GM19193 (cell line): ENCODE measurements around the gene PLEKHN1.

Experiments
- POLR2A ChIP-seq: IDR thresholded peaks from 4 replicates; pipeline ENCODE4 v1.6.1; 2011; ENCODE audit not compliant: insufficient read depth, insufficient read length; ENCODE audit errors: extremely low read depth

Gene PLEKHN1

GRCh38 chr1:963746-964525 lies 2.3 kb upstream of the PLEKHN1 start:
- no peak for TF ChIP-seq POLR2A

- no peak for TF ChIP-seq POLR2A
These were observed 1.4 kb upstream of the PLEKHN1 start for GRCh38 chr1:964691-965525.

- no peak for TF ChIP-seq POLR2A
These were observed 652 bp upstream of the PLEKHN1 start for GRCh38 chr1:965526-966134.

- peak; percentile 45 for TF ChIP-seq POLR2A
These were observed 520 bp downstream of the PLEKHN1 start for GRCh38 chr1:966704-967300.

DNA sequence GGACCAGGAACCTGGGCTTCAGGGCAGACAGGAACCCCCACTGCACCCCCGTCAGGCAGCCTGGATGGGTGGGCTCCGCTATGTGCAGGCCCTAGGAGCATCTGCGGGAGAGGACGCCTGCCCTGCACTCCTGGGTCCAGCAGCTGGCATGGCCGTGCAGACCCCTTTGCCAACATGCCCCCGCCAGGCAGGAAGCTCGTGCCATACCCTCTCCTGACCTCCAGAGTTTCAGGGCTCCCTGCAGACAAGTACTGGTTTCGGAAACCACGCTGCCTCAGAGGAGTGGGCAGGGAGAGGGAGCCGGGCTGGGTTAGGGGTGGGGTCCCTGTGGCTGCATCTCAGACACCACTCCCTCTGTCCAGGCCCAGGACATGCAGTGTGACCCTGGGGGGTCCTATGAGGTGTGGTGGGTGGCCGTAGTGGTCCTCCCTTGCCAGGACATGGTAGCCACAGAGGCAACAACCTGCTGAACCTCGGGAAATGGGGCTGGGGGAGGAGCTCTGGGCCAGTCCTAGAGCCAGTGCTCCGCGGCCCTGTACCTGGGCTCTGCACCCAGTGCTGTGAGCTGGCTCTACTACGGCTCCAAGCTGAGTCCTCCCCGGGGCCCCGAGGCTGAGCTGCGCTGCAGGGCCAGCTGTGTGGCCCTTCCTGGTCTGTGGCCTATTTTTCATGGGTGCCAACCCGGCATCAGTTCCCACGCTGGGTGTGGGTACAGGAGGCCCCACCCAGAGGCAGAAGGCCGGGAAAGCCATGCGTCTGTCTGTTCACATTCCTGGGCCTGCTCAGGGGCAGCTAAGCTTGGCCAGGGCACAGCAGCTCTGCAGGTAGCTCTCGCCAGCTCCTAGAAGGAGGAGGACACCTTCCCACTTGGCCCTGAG lies 1.4 kb downstream of the PLEKHN1 start:
- TF ChIP-seq POLR2A: no peak

DNA sequence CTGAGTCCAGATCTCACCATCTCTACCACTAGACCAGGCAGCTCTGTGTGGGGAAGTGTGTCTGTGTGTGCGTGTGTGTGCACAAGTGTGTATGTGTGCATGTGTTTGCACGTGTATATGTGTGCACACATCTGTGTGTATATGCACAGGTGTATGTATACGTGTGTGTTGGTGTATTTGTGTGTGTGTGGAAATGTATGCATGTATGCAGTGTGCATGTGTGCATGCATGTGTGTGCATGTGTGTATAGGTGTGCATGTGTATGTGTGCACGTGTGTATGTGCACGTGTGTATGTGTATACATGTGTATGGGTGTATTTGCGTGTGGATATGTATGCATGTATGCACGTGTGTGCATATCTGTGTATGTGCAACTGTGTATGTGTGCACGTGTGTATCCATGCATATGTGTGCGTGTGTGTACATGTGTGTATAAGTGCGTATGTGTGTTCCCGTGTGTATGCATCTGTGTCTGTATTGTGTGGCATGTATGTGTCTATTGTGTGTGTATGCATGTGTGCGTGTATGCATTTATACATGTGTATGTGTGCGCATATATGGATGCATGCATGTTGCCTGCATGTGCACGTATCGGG lies 3.1 kb downstream of the PLEKHN1 start:
- TF ChIP-seq POLR2A: no peak

DNA sequence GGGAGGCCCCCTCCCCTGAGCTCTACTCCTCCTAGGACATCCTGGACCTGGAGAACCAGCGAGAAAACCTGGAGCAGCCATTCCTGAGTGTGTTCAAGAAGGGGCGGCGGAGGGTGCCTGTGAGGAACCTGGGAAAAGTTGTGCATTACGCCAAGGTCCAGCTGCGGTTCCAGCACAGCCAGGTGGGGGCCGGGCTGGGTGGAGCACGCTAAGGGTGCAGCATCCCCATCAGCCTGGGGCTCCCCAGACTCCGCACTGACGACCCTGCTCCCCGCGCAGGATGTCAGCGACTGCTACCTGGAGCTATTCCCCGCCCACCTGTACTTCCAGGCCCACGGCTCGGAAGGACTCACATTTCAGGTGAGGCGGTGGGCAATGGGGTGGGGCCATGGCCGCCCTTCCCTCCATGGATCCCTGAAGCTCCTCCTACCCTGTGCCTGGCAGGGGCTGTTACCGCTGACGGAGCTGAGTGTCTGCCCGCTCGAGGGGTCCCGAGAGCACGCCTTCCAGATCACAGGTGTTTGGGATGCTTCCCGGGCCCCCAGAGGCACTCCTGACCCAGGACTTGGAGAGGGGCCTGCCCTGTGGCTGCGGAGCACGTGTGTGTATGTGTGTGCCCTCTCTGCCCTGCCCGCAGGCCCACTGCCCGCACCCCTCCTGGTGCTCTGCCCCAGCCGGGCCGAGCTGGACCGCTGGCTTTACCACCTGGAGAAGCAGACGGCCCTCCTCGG lies 4.1 kb downstream of the PLEKHN1 start:
- no peak for TF ChIP-seq POLR2A

DNA sequence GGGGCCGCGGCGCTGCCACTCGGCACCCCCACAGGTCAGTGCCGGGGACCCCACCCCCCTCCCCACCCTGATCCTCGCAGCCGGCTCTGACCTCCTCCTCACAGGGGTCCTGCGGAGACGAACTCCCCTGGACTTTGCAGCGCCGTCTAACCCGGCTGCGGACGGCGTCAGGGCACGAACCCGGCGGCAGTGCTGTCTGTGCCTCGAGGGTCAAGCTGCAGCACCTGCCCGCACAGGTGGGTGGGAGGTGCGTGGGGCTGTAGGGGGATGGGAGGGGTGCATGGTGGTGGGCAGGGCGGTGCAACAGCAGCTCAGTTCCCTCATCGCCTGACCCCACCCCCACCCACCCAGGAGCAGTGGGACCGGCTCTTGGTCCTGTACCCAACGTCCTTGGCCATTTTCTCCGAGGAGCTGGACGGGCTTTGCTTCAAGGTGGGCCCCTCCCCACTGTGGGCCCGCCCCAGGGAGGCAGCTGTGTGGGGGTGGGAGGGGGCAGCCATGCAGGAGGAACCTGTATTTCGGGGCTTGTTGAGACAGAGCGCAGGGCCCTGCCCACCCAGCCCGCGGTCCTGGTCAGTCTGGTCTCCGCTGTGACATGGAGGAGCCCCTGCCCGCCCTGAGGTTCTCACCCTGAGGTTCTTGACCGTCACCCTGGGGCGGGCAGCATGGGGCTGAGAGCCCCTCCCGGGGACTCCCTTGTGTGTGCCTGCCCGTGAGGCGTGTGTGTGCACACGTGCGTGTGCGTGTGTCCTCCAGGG lies 4.9 kb downstream of the PLEKHN1 start:
- TF ChIP-seq POLR2A: no peak

DNA sequence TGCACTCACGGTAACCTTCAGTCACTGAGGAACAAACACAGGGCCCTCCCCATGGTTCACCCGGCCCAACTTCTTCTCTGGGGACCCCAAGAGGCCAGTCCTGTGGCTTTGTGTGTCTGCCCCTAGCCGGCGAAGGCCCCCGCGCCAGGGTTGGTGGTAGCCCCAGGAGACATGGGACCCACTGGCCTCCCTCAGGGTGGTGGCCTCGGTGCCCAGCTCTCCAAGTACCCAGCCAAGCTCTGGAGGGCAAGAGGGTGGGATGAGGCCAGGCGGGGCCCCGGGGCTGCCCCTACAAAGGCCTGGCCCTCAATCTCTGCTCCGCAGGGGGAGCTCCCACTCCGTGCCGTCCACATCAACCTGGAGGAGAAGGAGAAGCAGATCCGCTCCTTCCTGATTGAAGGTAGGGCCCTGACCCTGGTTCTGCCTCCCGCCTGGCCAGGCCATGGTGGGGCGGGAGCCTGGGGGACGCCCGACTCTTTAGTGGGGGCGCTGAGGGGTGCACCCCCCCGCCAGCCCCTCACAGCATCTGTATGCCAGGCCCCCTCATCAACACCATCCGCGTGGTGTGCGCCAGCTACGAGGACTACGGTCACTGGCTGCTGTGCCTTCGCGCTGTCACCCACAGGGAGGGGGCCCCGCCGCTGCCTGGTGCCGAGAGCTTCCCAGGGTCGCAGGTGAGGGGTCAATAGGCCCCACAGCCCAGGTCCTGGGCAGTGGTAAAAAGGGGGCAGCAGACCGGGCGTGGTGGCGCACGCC lies 5.6 kb downstream of the PLEKHN1 start:
- TF ChIP-seq POLR2A: no peak

DNA sequence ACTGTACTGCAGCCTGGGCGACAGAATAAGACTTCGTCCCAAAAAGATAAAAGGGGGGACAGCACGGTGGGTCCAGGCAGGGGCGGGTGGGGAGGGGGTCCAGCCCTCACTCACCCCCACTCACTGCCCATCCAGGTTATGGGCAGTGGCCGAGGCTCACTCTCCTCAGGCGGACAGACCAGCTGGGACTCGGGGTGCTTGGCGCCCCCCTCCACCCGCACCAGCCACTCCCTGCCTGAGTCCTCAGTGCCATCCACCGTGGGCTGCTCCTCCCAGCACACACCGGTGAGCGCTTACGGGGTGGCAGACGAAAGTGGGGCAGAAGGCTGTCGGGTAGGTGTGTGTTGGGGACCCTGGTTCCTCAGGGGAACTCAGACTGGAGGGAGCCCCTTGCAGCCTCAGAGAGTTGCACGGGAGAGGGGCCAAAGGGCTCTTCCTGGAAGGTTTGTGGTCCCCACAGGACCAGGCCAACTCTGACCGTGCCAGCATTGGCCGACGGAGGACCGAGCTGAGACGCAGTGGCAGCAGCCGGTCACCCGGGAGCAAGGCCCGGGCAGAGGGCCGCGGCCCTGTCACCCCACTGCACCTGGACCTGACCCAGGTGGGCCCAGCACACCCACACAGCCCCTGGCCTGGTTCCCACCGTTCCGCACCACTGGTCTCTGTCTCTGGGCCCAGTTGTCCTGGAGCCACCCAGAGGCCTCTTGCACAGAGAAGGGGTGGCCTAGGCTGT lies 6.6 kb downstream of the PLEKHN1 start:
- no peak for TF ChIP-seq POLR2A
